Chondrocyte (in vitro differentiated cells): ENCODE results near the gene C15orf39. TPM values are rescaled to one million over a fixed set of nuclear protein-coding genes. Genes with fewer than 3 reads are reported as not detected.
A peak's percentile ranks its signal among the peaks of the same experiment; 100 is the strongest.

Source experiments
- DNase-seq: peaks from one replicate; pipeline ENCODE4 v3.0.0; 2021; ENCODE audit warnings: mixed read lengths, low spot score
- H3K27ac Mint-ChIP-seq: one replicate; pipeline ENCODE4 v1.8.0; 2021; ENCODE audit warnings: mild to moderate bottlenecking, moderate library complexity, mixed read lengths; ENCODE audit not compliant: unreplicated experiment
- H3K27me3 Mint-ChIP-seq: 2 replicates; pipeline ENCODE4 v1.8.0; 2021; ENCODE audit warnings: low read depth, mixed read lengths
- H3K36me3 Mint-ChIP-seq: 2 replicates; pipeline ENCODE4 v1.8.0; 2021; ENCODE audit warnings: low read depth, mixed read lengths
- H3K4me1 Mint-ChIP-seq: 2 replicates; pipeline ENCODE4 v1.8.0; 2021; ENCODE audit warnings: low read depth, mild to moderate bottlenecking, mixed read lengths
- H3K4me3 Mint-ChIP-seq: one replicate; pipeline ENCODE4 v1.8.0; 2021; ENCODE audit warnings: mild to moderate bottlenecking, moderate library complexity, mixed read lengths; ENCODE audit not compliant: unreplicated experiment
- H3K9me3 Mint-ChIP-seq: 2 replicates; pipeline ENCODE4 v1.8.0; 2021; ENCODE audit warnings: low read depth, mixed read lengths
- CTCF ChIP-seq: fragments of 200-600 bp; sonication (generic); IDR thresholded peaks from 2 replicates; pipeline ENCODE4 v1.5.0; 2021; ENCODE audit warnings: antibody characterized with exemption, mild to moderate bottlenecking, moderate library complexity
- total RNA-seq: library from RNA; stranded (reverse); gene quantifications from 3 replicates; pipeline ENCODE4 v1.2.1, GENCODE V29; 2021

The C15orf39 gene
- total RNA-seq, 1 donor from 2014 or later: 33.4 TPM

GRCh38 chr15:75188499-75188898 is 13.2 kb upstream of the C15orf39 start:
- Mint-ChIP-seq H3K36me3 (no peaks in the 10 kb centered on the region), H3K27me3 (no peaks in the 10 kb centered on the region), H3K4me1 (no peaks in the 10 kb centered on the region), H3K27ac (no peak overlapping the region), H3K9me3 (no peaks in the 10 kb centered on the region), H3K4me3 (no peak overlapping the region)
- no peak for TF ChIP-seq CTCF
- DNase-seq: peak; percentile 75

- H3K4me1 Mint-ChIP-seq: no peaks in the 10 kb centered on the region
- peak; percentile 50 for DNase-seq
- TF ChIP-seq CTCF: no peak
Observed at GRCh38 chr15:75191235-75191634, 10.4 kb upstream of the C15orf39 start.

GRCh38 chr15:75192307-75192706 is 9.4 kb upstream of the C15orf39 start:
- Mint-ChIP-seq H3K4me1 (no peaks in the 10 kb centered on the region), H3K27me3 (no peaks in the 10 kb centered on the region), H3K9me3 (no peaks in the 10 kb centered on the region), H3K36me3 (no peaks in the 10 kb centered on the region), H3K4me3 (no peak overlapping the region), H3K27ac (no peak overlapping the region)
- no peak for TF ChIP-seq CTCF
- peak; percentile 38 for DNase-seq

More at GRCh38 chr15:75191235-75191634, 10.4 kb upstream of the C15orf39 start:
- no peaks in the 10 kb centered on the region for H3K9me3 Mint-ChIP-seq
- no peaks in the 10 kb centered on the region for H3K36me3 Mint-ChIP-seq
- no peak overlapping the region for H3K27ac Mint-ChIP-seq
- no peak overlapping the region for H3K4me3 Mint-ChIP-seq
- H3K27me3 Mint-ChIP-seq: no peaks in the 10 kb centered on the region

- no peak for TF ChIP-seq CTCF
- H3K4me1 Mint-ChIP-seq: no peaks in the 10 kb centered on the region
- peak; percentile 65 for DNase-seq
- no peaks in the 10 kb centered on the region for H3K27me3 Mint-ChIP-seq
- no peaks in the 10 kb centered on the region for H3K36me3 Mint-ChIP-seq
- H3K27ac Mint-ChIP-seq: no peak overlapping the region
- H3K4me3 Mint-ChIP-seq: no peak overlapping the region
- no peaks in the 10 kb centered on the region for H3K9me3 Mint-ChIP-seq
Observed at GRCh38 chr15:75193272-75193671, 8.4 kb upstream of the C15orf39 start.

GRCh38 chr15:75193976-75194375 is 7.7 kb upstream of the C15orf39 start:
- H3K9me3 Mint-ChIP-seq: no peaks in the 10 kb centered on the region
- H3K27ac Mint-ChIP-seq: no peak overlapping the region
- no peaks in the 10 kb centered on the region for H3K4me1 Mint-ChIP-seq
- no peak for TF ChIP-seq CTCF
- H3K27me3 Mint-ChIP-seq: no peaks in the 10 kb centered on the region
- H3K36me3 Mint-ChIP-seq: no peaks in the 10 kb centered on the region
- peak; percentile 59 for DNase-seq
- no peak overlapping the region for H3K4me3 Mint-ChIP-seq
